Cerebellar cortex (tissue), 1 donor: Measurements from ENCODE around the gene ACAN.

Experiments
- DNase-seq: peaks from one replicate; pipeline ENCODE4 v3.0.0-alpha.2; 2015; ENCODE audit warnings: low spot score

Gene ACAN

DNA sequence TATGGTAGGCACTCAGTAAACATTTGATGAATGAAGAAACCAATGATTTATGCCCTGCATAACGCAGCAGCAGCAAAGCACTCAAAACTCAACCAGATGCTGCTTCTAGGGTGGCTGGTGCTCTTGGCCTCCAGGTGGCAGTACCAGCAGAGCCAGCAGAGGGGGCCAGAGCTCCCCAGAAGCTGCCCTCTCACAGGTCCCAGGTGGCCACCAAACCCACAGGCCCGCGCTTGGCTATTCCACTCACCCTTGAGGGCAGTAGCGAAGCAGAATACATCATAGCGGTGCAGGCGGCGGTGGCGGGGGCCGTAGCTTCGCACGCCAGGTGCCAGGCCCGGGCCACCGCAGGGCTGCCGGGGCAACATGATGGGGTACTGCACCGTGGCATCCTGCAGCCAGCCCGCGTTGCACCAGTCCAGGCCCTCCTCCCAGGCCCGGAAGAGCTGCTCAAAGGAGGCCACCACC lies 75.5 kb downstream of the ACAN start:
- peak; percentile 33 for DNase-seq

GRCh38 chr15:88880944-88881740 lies 77.9 kb downstream of the ACAN start:
- DNase-seq, result no peak

DNA sequence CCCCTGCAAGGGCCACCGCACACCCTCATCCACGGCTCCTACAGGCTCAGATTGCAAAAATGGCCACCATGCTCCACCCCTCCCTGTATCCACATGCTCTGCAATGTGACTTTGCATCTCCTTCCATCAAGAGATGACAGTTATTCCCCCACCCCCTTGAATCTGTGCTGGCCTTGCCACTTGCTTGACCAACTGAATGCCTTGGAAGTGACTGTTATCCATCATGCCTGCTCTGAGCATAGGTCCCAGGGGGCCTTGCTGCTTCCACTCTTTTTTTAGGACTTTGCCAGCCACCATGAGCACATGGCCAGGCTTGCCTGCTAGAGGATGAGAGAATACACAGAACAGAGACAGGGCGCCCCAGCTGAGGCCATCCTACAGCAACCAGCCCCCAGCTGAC lies 78.5 kb downstream of the ACAN start:
- DNase-seq, result no peak

DNA sequence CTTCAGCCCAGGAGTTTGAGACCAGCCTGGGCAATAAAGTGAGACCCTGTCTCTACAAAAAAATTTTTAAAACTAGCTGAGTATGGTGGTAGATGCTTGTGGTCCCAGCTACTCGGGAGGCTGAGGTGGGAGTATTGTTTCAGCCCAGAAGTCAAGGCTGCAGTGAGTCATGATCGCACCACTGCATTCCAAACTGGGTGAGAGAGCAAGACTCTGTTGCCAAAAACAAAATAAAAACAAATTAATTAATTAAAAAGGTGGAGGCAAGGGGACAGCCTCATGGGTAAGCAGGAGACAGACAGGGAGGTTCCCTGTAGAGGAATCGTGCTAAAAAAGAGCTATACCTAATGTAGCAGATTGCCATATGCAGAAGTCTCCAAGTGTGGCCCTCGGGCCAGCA lies 79.5 kb downstream of the ACAN start:
- DNase-seq, result no peak

DNA sequence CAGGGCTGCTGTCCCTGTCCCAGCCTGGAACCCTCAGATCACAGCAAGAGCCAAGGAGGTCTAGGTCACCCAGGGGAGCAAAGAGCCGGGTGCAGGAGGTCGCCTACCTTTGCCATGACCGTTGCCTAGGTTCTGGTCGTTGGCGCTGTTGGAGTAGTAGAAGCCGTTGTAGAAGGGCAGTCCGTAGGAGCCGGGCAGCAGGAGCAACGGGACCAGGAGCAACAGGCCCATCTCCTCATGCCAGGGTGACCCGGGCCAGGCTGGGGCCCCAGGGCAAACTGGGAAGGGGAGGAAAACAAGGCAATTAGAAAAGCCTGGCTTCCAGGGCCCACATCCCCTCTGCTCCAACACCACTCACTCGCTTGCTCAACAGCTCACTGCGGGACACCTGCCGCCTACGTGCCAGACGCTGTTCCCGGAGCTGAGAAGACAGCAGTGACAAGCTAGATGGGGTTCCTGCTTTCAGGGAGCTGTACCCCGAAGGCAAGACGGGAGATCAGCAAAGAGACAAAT lies 83.9 kb downstream of the ACAN start:
- no peak for DNase-seq

- no peak for DNase-seq
These were observed 85.5 kb downstream of the ACAN start for GRCh38 chr15:88888719-88889118.

- DNase-seq, result no peak
These were observed 87.3 kb downstream of the ACAN start for GRCh38 chr15:88890495-88890894.

DNA sequence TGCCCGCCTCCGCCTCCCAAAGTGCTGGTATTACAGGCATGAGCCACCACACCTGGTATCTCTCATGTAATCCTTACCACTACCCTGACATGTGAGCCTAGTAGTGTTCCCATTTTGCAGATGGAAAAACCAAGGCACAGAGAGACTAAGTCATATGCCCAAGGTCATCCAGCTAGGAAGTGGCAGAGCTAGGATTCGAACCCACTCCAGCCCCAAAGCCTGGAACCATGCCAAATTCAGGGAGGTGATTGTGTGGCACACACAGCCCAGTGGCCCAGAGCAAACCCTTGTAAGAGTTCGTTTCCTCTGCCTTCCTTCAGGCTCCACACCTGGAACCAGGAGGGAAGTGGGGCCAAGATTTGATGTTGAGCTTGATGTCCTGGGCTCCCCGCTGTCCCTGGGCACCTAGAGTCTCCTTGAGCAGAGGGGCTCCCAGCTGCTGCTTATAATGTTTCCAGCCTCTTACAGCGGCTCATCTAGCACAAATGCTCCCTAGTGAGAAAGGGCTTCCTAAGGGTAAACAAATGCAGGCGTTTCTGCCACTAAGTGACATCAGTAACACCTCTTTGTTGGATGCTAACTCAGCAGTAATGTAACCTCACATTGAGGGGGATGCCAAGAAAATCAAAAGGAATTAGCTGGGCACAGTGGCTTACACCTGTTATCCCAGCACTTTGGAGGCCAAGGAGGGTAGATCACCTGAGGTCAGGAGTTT lies 88.5 kb downstream of the ACAN start:
- no peak for DNase-seq

GRCh38 chr15:88894348-88894818 lies 91.1 kb downstream of the ACAN start:
- DNase-seq, result peak; percentile 59

DNA sequence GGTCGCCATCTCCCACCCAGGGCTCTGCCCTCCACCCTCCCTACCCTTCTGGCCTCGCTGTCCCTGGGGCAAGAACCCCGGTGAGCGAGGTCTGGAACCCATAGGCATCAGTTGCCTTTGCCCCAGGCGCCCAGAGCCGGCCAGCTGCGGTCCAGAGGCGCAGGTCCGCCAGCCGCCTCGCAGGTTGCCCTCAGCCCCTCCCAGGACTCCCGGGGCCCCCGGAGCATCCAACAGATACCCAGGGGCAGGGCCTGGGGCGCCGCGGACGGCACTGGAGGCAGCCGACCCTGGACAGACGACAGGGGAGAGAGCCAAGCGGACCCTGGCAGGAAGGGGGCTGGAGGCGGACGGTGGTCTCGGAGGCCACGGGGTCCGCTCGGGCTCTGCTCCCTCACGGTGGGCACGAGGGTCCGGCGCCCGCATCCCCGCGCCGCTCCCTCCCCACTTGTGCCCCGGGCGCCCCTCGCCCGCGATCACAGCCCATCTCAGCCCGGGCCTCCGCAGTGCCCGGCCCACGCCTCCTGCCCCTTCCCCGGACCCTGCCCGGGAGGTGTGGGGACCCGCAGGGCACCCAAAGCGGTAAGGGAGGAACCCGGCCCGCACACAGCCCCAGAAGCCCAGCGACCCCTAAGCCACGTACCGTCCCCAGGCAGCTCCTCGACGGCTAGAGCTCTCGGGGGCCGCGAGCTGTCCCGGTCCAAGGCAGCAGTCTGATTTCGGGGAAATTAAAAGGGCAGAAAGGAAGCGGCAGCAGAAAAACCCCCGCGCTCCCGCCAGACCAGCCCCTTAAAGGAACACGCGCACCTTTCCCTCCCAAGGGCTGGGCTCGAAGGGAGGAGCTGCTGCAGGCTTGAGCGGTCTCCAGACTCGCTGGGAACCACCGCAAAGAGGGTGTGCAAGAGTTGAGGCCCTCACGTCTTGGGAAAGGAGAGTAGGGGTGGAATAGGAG lies 91.9 kb downstream of the ACAN start, which contains the start of gene HAPLN3:
HAPLN3 (minus strand) TSS at position 726 of the 949 bp plus-strand sequence. CDS start 8,246 bp downstream, outside the sequence.
- DNase-seq, result peak; percentile 55

GRCh38 chr15:88896333-88897033 lies 93.2 kb downstream of the ACAN start:
- no peak for DNase-seq

DNA sequence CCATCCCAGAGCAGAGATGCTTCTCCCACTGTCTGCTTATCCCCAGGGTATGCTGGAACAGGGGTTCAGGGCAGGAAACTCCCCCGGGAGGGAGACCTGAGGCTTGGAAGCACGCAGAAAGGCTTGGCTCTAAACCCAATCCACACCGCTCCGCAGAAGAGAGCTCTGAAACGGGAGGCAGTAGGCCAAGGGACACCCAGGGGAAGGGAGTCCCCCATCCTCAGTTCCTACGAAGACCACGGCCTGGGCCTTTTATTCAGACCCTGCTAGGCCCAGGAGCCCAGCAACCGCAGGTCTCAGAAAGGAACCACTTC lies 93.9 kb downstream of the ACAN start:
- DNase-seq, result no peak

GRCh38 chr15:88897456-88898194 lies 94.4 kb downstream of the ACAN start:
- peak; percentile 49 for DNase-seq

- no peak for DNase-seq
These were observed 95.5 kb downstream of the ACAN start for GRCh38 chr15:88898736-88899135.

GRCh38 chr15:88899251-88899650 lies 96.0 kb downstream of the ACAN start:
- DNase-seq, result no peak

- no peak for DNase-seq
These were observed 97.2 kb downstream of the ACAN start for GRCh38 chr15:88900309-88900981.

DNA sequence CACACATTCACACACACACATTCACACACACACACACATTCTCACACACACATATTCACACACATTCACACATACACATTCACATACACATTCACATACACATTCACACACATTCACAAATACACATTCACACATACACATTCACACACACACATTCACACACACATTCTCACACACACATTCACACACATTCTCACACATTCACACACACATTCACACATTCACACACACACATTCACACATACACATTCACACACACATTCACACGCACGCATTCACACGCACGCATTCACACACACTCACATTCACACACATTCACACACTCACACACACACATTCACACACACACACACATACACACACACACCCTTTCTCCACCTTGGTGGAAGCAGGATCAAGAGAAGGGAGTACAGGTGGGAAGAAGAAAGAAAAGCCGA lies 97.8 kb downstream of the ACAN start:
- no peak for DNase-seq

- DNase-seq, result no peak
These were observed 98.4 kb downstream of the ACAN start for GRCh38 chr15:88901508-88902220.

DNA sequence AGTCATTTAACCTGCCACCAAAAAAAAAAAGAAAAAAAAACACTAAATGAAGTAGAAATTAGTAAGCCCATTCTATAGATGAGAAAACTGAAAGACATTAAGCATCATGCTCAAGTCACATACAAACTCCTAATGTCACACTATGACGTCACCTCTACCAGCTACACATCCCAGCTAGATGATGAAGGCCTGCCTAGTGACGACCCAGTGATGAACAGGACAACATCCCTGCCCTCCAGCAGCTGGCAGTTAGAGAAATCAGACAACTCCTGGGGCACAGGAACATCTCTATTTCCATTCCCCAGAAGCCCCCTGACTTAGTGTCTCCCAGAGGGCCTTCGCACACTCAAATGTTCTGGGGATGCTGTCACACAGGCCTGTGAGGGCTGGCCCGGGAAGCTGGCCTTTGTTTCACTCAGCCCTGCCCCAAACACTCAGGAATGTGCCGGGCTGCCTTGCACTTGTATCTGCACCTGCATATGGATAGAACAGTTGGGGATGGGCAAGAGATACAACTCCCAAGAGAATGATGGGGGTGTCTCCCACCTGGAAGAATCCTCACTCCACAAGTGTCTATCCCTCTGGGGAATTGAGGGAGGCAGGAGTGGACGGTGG lies 99.1 kb downstream of the ACAN start:
- no peak for DNase-seq
